ENCODE results near the gene VPS35L. TPM values are rescaled to one million over a fixed set of nuclear protein-coding genes. Genes with fewer than 3 reads are reported as not detected.
"Not testable (repeated sequence)": the region's sequence is repeated elsewhere in the genome, so short reads cannot be mapped to it uniquely, and the experiment has no call there.

Gene VPS35L
- total RNA-seq, 1 donor from 2014 or later, result 62.8 TPM

DNA sequence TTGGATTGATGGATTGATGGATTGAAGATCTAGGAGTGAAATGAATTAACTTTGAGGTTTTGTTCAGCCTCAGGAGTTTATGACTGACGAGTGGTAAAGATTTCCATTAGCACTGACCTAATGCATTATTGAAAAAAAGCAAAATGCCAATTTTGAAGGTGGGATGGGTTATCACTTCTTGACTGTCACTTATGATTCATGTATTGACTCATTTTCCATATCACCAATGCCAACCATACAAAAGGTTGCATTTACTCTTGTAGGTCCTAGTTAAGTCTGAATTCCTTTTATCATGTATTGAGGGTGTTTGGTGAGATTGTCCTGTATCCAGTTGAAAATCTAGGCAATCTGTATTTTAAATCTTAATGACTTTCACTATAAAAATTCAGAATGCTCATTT lies 104.9 kb downstream of the VPS35L start:
- TF ChIP-seq, protein P1, sequence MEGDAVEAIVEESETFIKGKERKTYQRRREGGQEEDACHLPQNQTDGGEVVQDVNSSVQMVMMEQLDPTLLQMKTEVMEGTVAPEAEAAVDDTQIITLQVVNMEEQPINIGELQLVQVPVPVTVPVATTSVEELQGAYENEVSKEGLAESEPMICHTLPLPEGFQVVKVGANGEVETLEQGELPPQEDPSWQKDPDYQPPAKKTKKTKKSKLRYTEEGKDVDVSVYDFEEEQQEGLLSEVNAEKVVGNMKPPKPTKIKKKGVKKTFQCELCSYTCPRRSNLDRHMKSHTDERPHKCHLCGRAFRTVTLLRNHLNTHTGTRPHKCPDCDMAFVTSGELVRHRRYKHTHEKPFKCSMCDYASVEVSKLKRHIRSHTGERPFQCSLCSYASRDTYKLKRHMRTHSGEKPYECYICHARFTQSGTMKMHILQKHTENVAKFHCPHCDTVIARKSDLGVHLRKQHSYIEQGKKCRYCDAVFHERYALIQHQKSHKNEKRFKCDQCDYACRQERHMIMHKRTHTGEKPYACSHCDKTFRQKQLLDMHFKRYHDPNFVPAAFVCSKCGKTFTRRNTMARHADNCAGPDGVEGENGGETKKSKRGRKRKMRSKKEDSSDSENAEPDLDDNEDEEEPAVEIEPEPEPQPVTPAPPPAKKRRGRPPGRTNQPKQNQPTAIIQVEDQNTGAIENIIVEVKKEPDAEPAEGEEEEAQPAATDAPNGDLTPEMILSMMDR (IDR thresholded peaks at IDR 0.05; ENCODE audit: insufficient read depth, low read length, poor library complexity, severe bottlenecking), result no peak
- no peak for DNase-seq (ENCODE audit: low read depth)
- H3K27me3 ChIP-seq (ENCODE audit: control insufficient read depth, insufficient read depth, low read length), result no peaks in the 10 kb centered on the region
- no peak overlapping the region for H3K4me3 ChIP-seq (ENCODE audit: low read depth, low read length)
- peaks cover 2% of the 10 kb centered on the region for H3K36me3 ChIP-seq (ENCODE audit: control insufficient read depth, insufficient read depth, low read length)

DNA sequence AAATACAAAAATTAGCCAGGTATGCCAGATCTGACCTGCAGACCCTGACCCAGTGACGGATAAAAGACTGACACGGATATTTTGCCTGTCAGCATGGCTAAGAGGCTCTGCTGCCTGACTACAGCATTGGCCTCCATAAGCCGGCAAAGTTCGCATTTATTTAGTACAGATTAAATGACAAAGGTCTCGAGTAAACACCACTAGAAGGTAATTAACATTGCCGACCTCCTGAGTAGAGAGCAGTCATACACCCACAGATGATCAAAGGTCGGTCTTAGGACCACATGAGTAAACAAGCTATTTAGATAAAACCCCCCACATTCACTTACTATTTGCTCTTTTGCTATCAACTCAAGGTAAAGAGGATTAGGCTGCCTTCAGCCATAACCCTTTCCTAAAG lies 106.8 kb downstream of the VPS35L start:
- TF ChIP-seq, protein P1 (IDR thresholded peaks at IDR 0.05; ENCODE audit: insufficient read depth, low read length, poor library complexity, severe bottlenecking), result no peak
- H3K4me3 ChIP-seq (ENCODE audit: low read depth, low read length), result no peak overlapping the region
- no peaks in the 10 kb centered on the region for H3K27me3 ChIP-seq (ENCODE audit: control insufficient read depth, insufficient read depth, low read length)
- H3K36me3 ChIP-seq (ENCODE audit: control insufficient read depth, insufficient read depth, low read length), result no peaks in the 10 kb centered on the region
- no peak for DNase-seq (ENCODE audit: low read depth)

DNA sequence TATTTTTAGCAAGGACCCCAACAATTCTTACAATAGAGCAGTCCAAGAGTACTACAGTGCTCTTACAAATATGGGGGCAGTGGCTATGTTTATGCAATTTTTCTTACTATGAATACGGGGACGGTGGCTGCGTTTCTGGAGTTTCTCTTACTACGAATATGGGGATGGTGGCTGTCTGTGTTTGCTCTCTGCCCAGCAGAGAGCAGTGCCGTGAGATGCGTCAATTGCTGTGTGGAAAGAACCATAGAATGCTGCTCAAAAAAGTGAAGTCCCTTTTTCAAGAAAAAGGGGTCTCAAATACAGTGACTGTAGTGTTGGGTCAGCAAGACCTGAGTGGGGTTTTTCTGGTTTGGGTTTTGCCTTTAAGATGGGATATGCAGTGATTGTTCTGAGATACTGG lies 108.7 kb downstream of the VPS35L start:
- no peak for DNase-seq (ENCODE audit: low read depth)
- H3K36me3 ChIP-seq (ENCODE audit: control insufficient read depth, insufficient read depth, low read length), result no peaks in the 10 kb centered on the region

DNA sequence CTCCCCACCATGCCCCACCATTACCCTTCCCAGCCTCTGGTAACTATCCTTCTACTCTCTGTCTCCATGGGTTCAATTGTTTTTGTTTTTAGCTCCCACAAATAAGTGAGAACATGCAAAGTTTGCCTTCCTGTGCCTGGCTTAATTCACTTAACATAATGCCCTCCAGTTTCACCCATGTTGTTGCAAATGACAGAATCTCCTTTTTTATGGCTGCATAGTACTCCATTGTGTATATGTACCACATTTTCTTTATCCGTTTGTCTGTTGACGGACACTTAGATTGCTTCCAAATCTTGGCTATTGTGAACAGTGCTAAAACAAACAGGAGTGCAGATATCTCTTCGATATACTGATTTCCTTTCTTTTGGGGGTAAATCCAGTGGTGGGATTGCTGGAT lies 109.8 kb downstream of the VPS35L start:
- not testable (repeated sequence) for DNase-seq (ENCODE audit: low read depth); H3K27me3 ChIP-seq (ENCODE audit: control insufficient read depth, insufficient read depth, low read length); H3K4me3 ChIP-seq (ENCODE audit: low read depth, low read length); H3K36me3 ChIP-seq (ENCODE audit: control insufficient read depth, insufficient read depth, low read length)

More for the DNA sequence above, 108.7 kb downstream of the VPS35L start:
- H3K27me3 ChIP-seq (ENCODE audit: control insufficient read depth, insufficient read depth, low read length), result no peaks in the 10 kb centered on the region
- no peak overlapping the region for H3K4me3 ChIP-seq (ENCODE audit: low read depth, low read length)
- TF ChIP-seq, protein P1 (IDR thresholded peaks at IDR 0.05; ENCODE audit: insufficient read depth, low read length, poor library complexity, severe bottlenecking), result no peak

DNA sequence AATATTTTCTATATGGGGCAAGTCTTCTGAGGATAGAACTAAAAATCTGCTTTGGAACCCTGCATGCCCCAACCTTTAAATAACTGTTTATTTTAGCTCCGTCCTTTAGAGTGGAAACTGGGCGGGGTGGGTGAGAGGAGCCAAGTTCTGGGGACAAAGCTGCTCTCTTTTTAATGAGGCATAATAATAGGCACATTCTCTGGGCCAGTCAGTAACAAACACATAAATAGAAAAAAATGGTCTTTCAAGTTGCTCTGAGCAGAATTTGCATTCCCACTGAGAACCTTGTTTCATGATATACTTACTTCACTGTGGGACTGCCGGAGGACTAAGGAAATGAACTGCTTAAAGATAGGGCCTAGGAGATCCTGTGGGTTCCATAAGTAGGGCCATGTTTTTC lies 111.0 kb downstream of the VPS35L start:
- no peak for DNase-seq (ENCODE audit: low read depth)
- TF ChIP-seq, protein P1 (IDR thresholded peaks at IDR 0.05; ENCODE audit: insufficient read depth, low read length, poor library complexity, severe bottlenecking), result no peak

DNA sequence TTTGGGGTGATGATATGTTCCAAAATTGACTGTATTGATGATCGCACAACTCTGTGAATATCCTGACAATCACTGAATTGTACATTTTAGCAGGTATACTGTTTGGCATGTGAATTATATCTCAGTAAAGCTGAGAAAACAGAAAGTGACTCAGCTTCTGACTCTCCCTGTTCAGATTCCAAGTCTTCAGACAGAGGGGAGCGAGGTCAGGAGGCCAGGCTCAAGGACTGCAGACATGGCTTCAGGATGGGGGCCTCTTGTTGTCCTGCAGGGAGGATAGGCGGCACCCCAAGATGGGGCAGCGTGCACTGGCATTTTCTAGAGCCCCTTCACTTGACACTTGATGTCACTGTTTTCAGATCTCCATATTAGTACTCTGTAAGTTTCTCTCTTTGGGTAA lies 116.9 kb downstream of the VPS35L start:
- no peak overlapping the region for H3K4me3 ChIP-seq (ENCODE audit: low read depth, low read length)
- no peaks in the 10 kb centered on the region for H3K36me3 ChIP-seq (ENCODE audit: control insufficient read depth, insufficient read depth, low read length)
- no peak for DNase-seq (ENCODE audit: low read depth)
- H3K27me3 ChIP-seq (ENCODE audit: control insufficient read depth, insufficient read depth, low read length), result no peaks in the 10 kb centered on the region
- TF ChIP-seq, protein P1 (IDR thresholded peaks at IDR 0.05; ENCODE audit: insufficient read depth, low read length, poor library complexity, severe bottlenecking), result no peak

More for the DNA sequence above, 111.0 kb downstream of the VPS35L start:
- no peaks in the 10 kb centered on the region for H3K36me3 ChIP-seq (ENCODE audit: control insufficient read depth, insufficient read depth, low read length)
- no peak overlapping the region for H3K4me3 ChIP-seq (ENCODE audit: low read depth, low read length)
- no peaks in the 10 kb centered on the region for H3K27me3 ChIP-seq (ENCODE audit: control insufficient read depth, insufficient read depth, low read length)

Data from kidney epithelial cell (primary cell).